Activated naive CD4-positive, alpha-beta T cell treated with anti-CD3 and anti-CD28 coated beads for 36 hours (primary cell): ENCODE results near the gene PIP5KL1. TPM values are rescaled to one million over a fixed set of nuclear protein-coding genes. Genes with fewer than 3 reads are reported as not detected.

Source experiments
- CTCF ChIA-PET: fragments of 350-600 bp; sonication (Branson Sonifier 250); formaldehyde crosslinking; loops from one replicate; lab custom pipeline; 2021; ENCODE audit warnings: antibody characterized with exemption; lab: Charles Lee
- DNase-seq: peaks from one replicate; pipeline ENCODE4 v3.0.0-alpha.2; 2020
- H3K27ac Mint-ChIP-seq: one replicate; pipeline ENCODE4 v1.8.0; 2021; ENCODE audit warnings: mild to moderate bottlenecking, mixed read lengths
- H3K27me3 Mint-ChIP-seq: one replicate; pipeline ENCODE4 v1.8.0; 2021; ENCODE audit warnings: low read depth, mixed read lengths
- H3K36me3 Mint-ChIP-seq: one replicate; pipeline ENCODE4 v1.8.0; 2021; ENCODE audit warnings: low read depth, mixed read lengths
- H3K4me1 Mint-ChIP-seq: one replicate; pipeline ENCODE4 v1.8.0; 2021; ENCODE audit warnings: low read depth, mixed read lengths
- H3K4me3 Mint-ChIP-seq: one replicate; pipeline ENCODE4 v1.8.0; 2021; ENCODE audit warnings: mild to moderate bottlenecking, moderate library complexity, mixed read lengths
- H3K9me3 Mint-ChIP-seq: one replicate; pipeline ENCODE4 v1.8.0; 2021; ENCODE audit warnings: mixed read lengths
- intact Hi-C: fragments of 100-400 bp; cut with micrococcal nuclease; formaldehyde crosslinking; loops from one replicate; pipeline ENCODE4 v1.15.1; 2023
- total RNA-seq, 2 experiments: library from RNA; stranded (reverse); gene quantifications; one replicate each; pipeline ENCODE4 v1.2.3, GENCODE V29; 2021

PIP5KL1 gene, protein sequence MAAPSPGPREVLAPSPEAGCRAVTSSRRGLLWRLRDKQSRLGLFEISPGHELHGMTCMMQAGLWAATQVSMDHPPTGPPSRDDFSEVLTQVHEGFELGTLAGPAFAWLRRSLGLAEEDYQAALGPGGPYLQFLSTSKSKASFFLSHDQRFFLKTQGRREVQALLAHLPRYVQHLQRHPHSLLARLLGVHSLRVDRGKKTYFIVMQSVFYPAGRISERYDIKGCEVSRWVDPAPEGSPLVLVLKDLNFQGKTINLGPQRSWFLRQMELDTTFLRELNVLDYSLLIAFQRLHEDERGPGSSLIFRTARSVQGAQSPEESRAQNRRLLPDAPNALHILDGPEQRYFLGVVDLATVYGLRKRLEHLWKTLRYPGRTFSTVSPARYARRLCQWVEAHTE
- total RNA-seq: 1 to 10 TPM; 1.1 to 1.8 TPM

- intact Hi-C loops: loop anchor here (1.0 kb wide), 1 partner anchor 13 kb away; the partner anchor contains the start of gene ST6GALNAC4
- Mint-ChIP-seq H3K9me3 (no peaks in the 10 kb centered on the region), H3K4me1 (peaks cover 35% of the 10 kb centered on the region), H3K27me3 (peaks cover 6% of the 10 kb centered on the region), H3K36me3 (peaks cover 16% of the 10 kb centered on the region), H3K4me3 (peak within 1 kb of the TSS; percentile 62), H3K27ac (no peak within 1 kb of the TSS)
- DNase-seq: peak; percentile 61
- CTCF ChIA-PET: interaction anchor here (1.0 to 3.7 kb wide), 5 partner anchors 9 to 104 kb away, joined by 3 to 18 read pairs (median 4); no protein-coding TSS in a partner anchor
Observed at GRCh38 chr9:127930231-127931091, at the start of gene PIP5KL1. PIP5KL1 (minus strand) TSS chr9:127930777; CDS start chr9:127930752, 25 bp downstream.

- H3K4me1 Mint-ChIP-seq: peaks cover 51% of the 10 kb centered on the region
- H3K27me3 Mint-ChIP-seq: no peaks in the 10 kb centered on the region
- peaks cover 32% of the 10 kb centered on the region for H3K36me3 Mint-ChIP-seq
- peak overlapping the region; percentile 87 for H3K27ac Mint-ChIP-seq
- no peaks in the 10 kb centered on the region for H3K9me3 Mint-ChIP-seq
- peak overlapping the region; percentile 94 for H3K4me3 Mint-ChIP-seq
- DNase-seq: peak; percentile 51
- intact Hi-C loops: loop anchor here (5.0 kb wide), 1 partner anchor 208 kb away; no protein-coding TSS in a partner anchor
- CTCF ChIA-PET: interaction anchor here (0.6 to 15.2 kb wide), 6 partner anchors 15 to 86 kb away, joined by 3 to 142 read pairs (median 46); no protein-coding TSS in a partner anchor
Observed at GRCh38 chr9:127980060-127980705, 49.6 kb upstream of the PIP5KL1 start.

DNA sequence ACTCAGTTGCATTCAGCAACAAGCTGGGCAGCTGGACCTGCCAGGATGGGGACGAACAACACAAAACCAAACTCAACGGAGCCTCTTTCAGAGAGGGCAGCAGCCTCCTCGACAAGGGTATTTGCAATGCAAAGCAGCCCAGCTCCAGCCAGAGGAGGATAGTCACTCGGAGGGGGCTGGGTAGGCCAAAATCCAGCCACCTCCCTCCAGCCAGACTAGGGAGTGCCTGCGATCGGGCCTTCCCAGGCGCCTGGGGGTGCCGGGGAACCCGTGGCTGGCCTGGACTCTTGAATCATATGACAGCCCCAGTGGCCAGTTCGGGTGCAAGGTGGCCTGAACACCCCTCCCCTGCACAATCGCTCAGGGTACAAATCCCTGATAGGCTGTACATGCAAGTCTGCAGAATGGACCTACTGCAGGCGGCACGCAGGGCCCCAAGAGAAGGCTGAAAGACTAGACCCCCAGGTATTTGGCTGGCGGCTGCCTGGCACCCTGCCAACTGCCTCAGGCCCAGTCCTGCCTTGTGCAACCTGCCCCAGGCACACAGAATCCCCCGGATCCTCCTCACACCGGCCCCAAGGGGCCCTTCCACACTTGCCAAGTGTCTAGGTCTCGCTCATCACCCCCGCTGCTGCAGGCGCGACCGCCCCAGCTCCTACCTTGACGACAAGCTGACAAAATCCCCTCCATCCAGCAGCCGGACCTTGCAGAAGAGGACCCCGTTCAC, 48.9 kb upstream of the PIP5KL1 start:
- DNase-seq: peak; percentile 51
- peak overlapping the region; percentile 94 for H3K4me3 Mint-ChIP-seq

GRCh38 chr9:127979015-127979332, 48.4 kb upstream of the PIP5KL1 start:
- Mint-ChIP-seq H3K9me3 (no peaks in the 10 kb centered on the region), H3K27ac (peak overlapping the region; percentile 87), H3K4me1 (peaks cover 52% of the 10 kb centered on the region), H3K36me3 (peaks cover 38% of the 10 kb centered on the region), H3K27me3 (no peaks in the 10 kb centered on the region), H3K4me3 (peak overlapping the region; percentile 94)
- intact Hi-C loops: loop anchor here (5.0 kb wide), 1 partner anchor 37 kb away; no protein-coding TSS in a partner anchor
- no peak for DNase-seq
- CTCF ChIA-PET: interaction anchor here (0.8 to 15.2 kb wide), 10 partner anchors 16 to 87 kb away, joined by 3 to 142 read pairs (median 5); no protein-coding TSS in a partner anchor

More for the DNA sequence above, 48.9 kb upstream of the PIP5KL1 start:
- CTCF ChIA-PET: interaction anchor here (0.6 to 15.2 kb wide), 10 partner anchors 14 to 86 kb away, joined by 3 to 142 read pairs (median 4); no protein-coding TSS in a partner anchor
- intact Hi-C loops: loop anchor here (5.0 kb wide), 2 partner anchors 37 to 207 kb away; no protein-coding TSS in a partner anchor
- H3K9me3 Mint-ChIP-seq: no peaks in the 10 kb centered on the region
- peaks cover 50% of the 10 kb centered on the region for H3K4me1 Mint-ChIP-seq
- H3K36me3 Mint-ChIP-seq: peaks cover 36% of the 10 kb centered on the region
- no peaks in the 10 kb centered on the region for H3K27me3 Mint-ChIP-seq
- H3K27ac Mint-ChIP-seq: peak overlapping the region; percentile 87

- Mint-ChIP-seq H3K27ac (peak overlapping the region; percentile 87), H3K4me1 (peaks cover 51% of the 10 kb centered on the region), H3K27me3 (no peaks in the 10 kb centered on the region), H3K4me3 (peak overlapping the region; percentile 94), H3K36me3 (peaks cover 38% of the 10 kb centered on the region), H3K9me3 (no peaks in the 10 kb centered on the region)
- peak; percentile 33 for DNase-seq
- CTCF ChIA-PET: interaction anchor here (0.5 to 15.2 kb wide), 10 partner anchors 15 to 139 kb away, joined by 3 to 142 read pairs (median 6); no protein-coding TSS in a partner anchor
- intact Hi-C loops: loop anchor here (1.0 to 5.0 kb wide), 2 partner anchors 36 to 49 kb away; no protein-coding TSS in a partner anchor
Observed at GRCh38 chr9:127977884-127978647, 47.5 kb upstream of the PIP5KL1 start.

- peak; percentile 63 for DNase-seq
Observed at GRCh38 chr9:127977009-127977883, 46.7 kb upstream of the PIP5KL1 start.

GRCh38 chr9:127976498-127976897, 45.9 kb upstream of the PIP5KL1 start:
- intact Hi-C loops: loop anchor here (5.0 kb wide), 1 partner anchor 34 kb away; no protein-coding TSS in a partner anchor
- peak; percentile 57 for DNase-seq

More at GRCh38 chr9:127977009-127977883, 46.7 kb upstream of the PIP5KL1 start:
- peaks cover 40% of the 10 kb centered on the region for H3K36me3 Mint-ChIP-seq
- peak overlapping the region; percentile 94 for H3K4me3 Mint-ChIP-seq
- peak overlapping the region; percentile 87 for H3K27ac Mint-ChIP-seq
- intact Hi-C loops: loop anchor here (1.0 to 5.0 kb wide), 2 partner anchors 35 to 50 kb away; no protein-coding TSS in a partner anchor
- no peaks in the 10 kb centered on the region for H3K9me3 Mint-ChIP-seq
- H3K27me3 Mint-ChIP-seq: no peaks in the 10 kb centered on the region
- CTCF ChIA-PET: interaction anchor here (0.8 to 15.2 kb wide), 12 partner anchors 13 to 140 kb away, joined by 3 to 142 read pairs (median 7); no protein-coding TSS in a partner anchor
- H3K4me1 Mint-ChIP-seq: peaks cover 51% of the 10 kb centered on the region

GRCh38 chr9:127975376-127976315, 45.1 kb upstream of the PIP5KL1 start:
- peaks cover 38% of the 10 kb centered on the region for H3K36me3 Mint-ChIP-seq
- intact Hi-C loops: loop anchor here (5.0 kb wide), 1 partner anchor 33 kb away; no protein-coding TSS in a partner anchor
- CTCF ChIA-PET: interaction anchor here (0.9 to 15.2 kb wide), 10 partner anchors 10 to 58 kb away, joined by 3 to 142 read pairs (median 8); no protein-coding TSS in a partner anchor
- no peaks in the 10 kb centered on the region for H3K27me3 Mint-ChIP-seq
- H3K4me3 Mint-ChIP-seq: peak overlapping the region; percentile 94
- H3K4me1 Mint-ChIP-seq: peaks cover 61% of the 10 kb centered on the region
- H3K9me3 Mint-ChIP-seq: no peaks in the 10 kb centered on the region
- no peak for DNase-seq
- peak overlapping the region; percentile 87 for H3K27ac Mint-ChIP-seq

More at GRCh38 chr9:127976498-127976897, 45.9 kb upstream of the PIP5KL1 start:
- Mint-ChIP-seq H3K4me3 (peak overlapping the region; percentile 94), H3K27me3 (no peaks in the 10 kb centered on the region), H3K9me3 (no peaks in the 10 kb centered on the region), H3K27ac (peak overlapping the region; percentile 87), H3K36me3 (peaks cover 40% of the 10 kb centered on the region), H3K4me1 (peaks cover 53% of the 10 kb centered on the region)
- CTCF ChIA-PET: interaction anchor here (0.8 to 15.2 kb wide), 8 partner anchors 13 to 57 kb away, joined by 3 to 142 read pairs (median 8); no protein-coding TSS in a partner anchor
